Stimulated activated naive B cell treated with anti-CD40 and anti-IgM and Interleukin-4, amounts not matched to agents 10 μg/mL and 1 μg/mL and 100 μg/mL, for 72 hours (primary cell): ENCODE measurements around the gene SH3TC1.
A peak's percentile ranks its signal among the peaks of the same experiment; 100 is the strongest.

Source experiments
- ATAC-seq, 2 donors: fragments of 150-1000 bp; cut with Tn5 transposase; replicated peaks; 2 replicates each; pipeline ENCODE4 v1.10.0; 2021; ENCODE audit warnings: moderate library complexity in 1 of 2
- DNase-seq: peaks from one replicate; pipeline ENCODE4 v3.0.0; 2021
- H3K27ac Mint-ChIP-seq: one replicate; pipeline ENCODE4 v1.8.0; 2022; ENCODE audit warnings: mild to moderate bottlenecking, mixed read lengths
- H3K27me3 Mint-ChIP-seq, 2 donors: one replicate each; pipeline ENCODE4 v1.8.0; 2022; ENCODE audit warnings: mixed read lengths in 2 of 2
- H3K36me3 Mint-ChIP-seq, 2 donors: one replicate each; pipeline ENCODE4 v1.8.0; 2022; ENCODE audit warnings: mixed read lengths in 2 of 2, mild to moderate bottlenecking in 1 of 2
- H3K4me1 Mint-ChIP-seq, 2 donors: one replicate each; pipeline ENCODE4 v1.8.0; 2022; ENCODE audit warnings: mixed read lengths in 2 of 2, mild to moderate bottlenecking in 1 of 2
- H3K4me3 Mint-ChIP-seq, 2 donors: one replicate each; pipeline ENCODE4 v1.8.0; 2022; ENCODE audit warnings: mild to moderate bottlenecking in 2 of 2, mixed read lengths in 2 of 2, moderate library complexity in 1 of 2
- H3K9me3 Mint-ChIP-seq, 2 donors: one replicate each; pipeline ENCODE4 v1.8.0; 2022; ENCODE audit warnings: mixed read lengths in 2 of 2, mild to moderate bottlenecking in 1 of 2

Gene SH3TC1

GRCh38 chr4:8198906-8199593 is at the start of gene SH3TC1:
TSS of gene SH3TC1 (plus strand) at chr4:8199290. CDS start at chr4:8205195, 5,905 bp downstream.
- peak within 1 kb of the TSS; percentile 84 to 93 for H3K4me3 Mint-ChIP-seq
- H3K4me1 Mint-ChIP-seq: peaks cover 53 to 79% of the 10 kb centered on the region in 2 donors
- peaks cover 21 to 22% of the 10 kb centered on the region in 2 donors for H3K36me3 Mint-ChIP-seq
- H3K9me3 Mint-ChIP-seq: no peaks in the 10 kb centered on the region
- peak within 1 kb of the TSS; percentile 95 for H3K27ac Mint-ChIP-seq
- no peaks in the 10 kb centered on the region for H3K27me3 Mint-ChIP-seq
- DNase-seq (peak; percentile 87), ATAC-seq (peak; percentile 68 to 73)

GRCh38 chr4:8149664-8150063 is 49.4 kb upstream of the SH3TC1 start:
- peaks cover 7 to 21% of the 10 kb centered on the region in 2 donors for H3K27me3 Mint-ChIP-seq
- ATAC-seq (no peak), DNase-seq (no peak)
- no peak overlapping the region for H3K4me3 Mint-ChIP-seq
- H3K36me3 Mint-ChIP-seq: peaks cover 8 to 28% of the 10 kb centered on the region in 2 donors
- peaks cover 0 to 2% of the 10 kb centered on the region in 2 donors for H3K4me1 Mint-ChIP-seq
- no peak overlapping the region for H3K27ac Mint-ChIP-seq
- no peaks in the 10 kb centered on the region for H3K9me3 Mint-ChIP-seq

GRCh38 chr4:8150152-8151090 is 48.7 kb upstream of the SH3TC1 start:
- Mint-ChIP-seq H3K4me3 (no peak overlapping the region), H3K4me1 (peaks cover 3 to 4% of the 10 kb centered on the region in 2 donors), H3K36me3 (peaks cover 8 to 30% of the 10 kb centered on the region in 2 donors), H3K27ac (no peak overlapping the region), H3K27me3 (peaks cover 7 to 19% of the 10 kb centered on the region in 2 donors), H3K9me3 (no peaks in the 10 kb centered on the region)
- no peak for DNase-seq
- peak; percentile 35 to 36 for ATAC-seq

- no peak overlapping the region for H3K27ac Mint-ChIP-seq
- no peak overlapping the region for H3K4me3 Mint-ChIP-seq
- DNase-seq (no peak), ATAC-seq (no peak)
- peaks cover 3 to 23% of the 10 kb centered on the region in 2 donors for H3K27me3 Mint-ChIP-seq
- H3K36me3 Mint-ChIP-seq: peaks cover 8 to 32% of the 10 kb centered on the region in 2 donors
- peaks cover 3 to 7% of the 10 kb centered on the region in 2 donors for H3K4me1 Mint-ChIP-seq
- no peaks in the 10 kb centered on the region for H3K9me3 Mint-ChIP-seq
Measured at GRCh38 chr4:8151165-8151650, 47.9 kb upstream of the SH3TC1 start.

- Mint-ChIP-seq H3K36me3 (peaks cover 8 to 32% of the 10 kb centered on the region in 2 donors), H3K4me3 (no peak overlapping the region), H3K4me1 (peaks cover 3 to 11% of the 10 kb centered on the region in 2 donors), H3K9me3 (no peaks in the 10 kb centered on the region), H3K27me3 (peaks cover 4 to 22% of the 10 kb centered on the region in 2 donors), H3K27ac (no peak overlapping the region)
- DNase-seq (no peak), ATAC-seq (no peak)
Measured at GRCh38 chr4:8152090-8152864, 46.8 kb upstream of the SH3TC1 start.

GRCh38 chr4:8152865-8153257 is 46.2 kb upstream of the SH3TC1 start:
- no peak for DNase-seq
- no peak overlapping the region for H3K4me3 Mint-ChIP-seq
- peaks cover 6 to 16% of the 10 kb centered on the region in 2 donors for H3K4me1 Mint-ChIP-seq
- H3K27me3 Mint-ChIP-seq: peaks cover 8 to 21% of the 10 kb centered on the region in 2 donors
- H3K9me3 Mint-ChIP-seq: no peaks in the 10 kb centered on the region
- peaks cover 11 to 33% of the 10 kb centered on the region in 2 donors for H3K36me3 Mint-ChIP-seq
- no peak for ATAC-seq
- no peak overlapping the region for H3K27ac Mint-ChIP-seq

GRCh38 chr4:8153441-8153840 is 45.6 kb upstream of the SH3TC1 start:
- Mint-ChIP-seq H3K9me3 (no peaks in the 10 kb centered on the region), H3K27me3 (peaks cover 8 to 19% of the 10 kb centered on the region in 2 donors), H3K4me1 (peaks cover 6 to 16% of the 10 kb centered on the region in 2 donors), H3K36me3 (peaks cover 11 to 28% of the 10 kb centered on the region in 2 donors), H3K4me3 (no peak overlapping the region), H3K27ac (peak overlapping the region; percentile 9)
- ATAC-seq (no peak), DNase-seq (no peak)

- Mint-ChIP-seq H3K36me3 (peaks cover 11 to 24% of the 10 kb centered on the region in 2 donors), H3K4me1 (peaks cover 16 to 30% of the 10 kb centered on the region in 2 donors), H3K27me3 (peaks cover 5 to 12% of the 10 kb centered on the region in 2 donors), H3K4me3 (no peak overlapping the region), H3K9me3 (no peaks in the 10 kb centered on the region), H3K27ac (no peak overlapping the region)
- ATAC-seq (no peak), DNase-seq (no peak)
Measured at GRCh38 chr4:8155048-8155447, 44.0 kb upstream of the SH3TC1 start.

GRCh38 chr4:8155660-8156421 is 43.2 kb upstream of the SH3TC1 start:
- Mint-ChIP-seq H3K9me3 (no peaks in the 10 kb centered on the region), H3K4me1 (peaks cover 21 to 38% of the 10 kb centered on the region in 2 donors), H3K36me3 (peaks cover 11 to 22% of the 10 kb centered on the region in 2 donors), H3K27me3 (peaks cover 5 to 12% of the 10 kb centered on the region in 2 donors), H3K27ac (no peak overlapping the region), H3K4me3 (no peak overlapping the region)
- DNase-seq (no peak), ATAC-seq (no peak)

GRCh38 chr4:8156617-8157016 is 42.5 kb upstream of the SH3TC1 start:
- H3K9me3 Mint-ChIP-seq: no peaks in the 10 kb centered on the region
- H3K27me3 Mint-ChIP-seq: peaks cover 5 to 12% of the 10 kb centered on the region in 2 donors
- H3K4me1 Mint-ChIP-seq: peaks cover 23 to 45% of the 10 kb centered on the region in 2 donors
- H3K27ac Mint-ChIP-seq: no peak overlapping the region
- DNase-seq: no peak
- H3K4me3 Mint-ChIP-seq: no peak overlapping the region
- H3K36me3 Mint-ChIP-seq: peaks cover 11 to 22% of the 10 kb centered on the region in 2 donors
- ATAC-seq: no peak

- H3K27me3 Mint-ChIP-seq: peaks cover 5 to 12% of the 10 kb centered on the region in 2 donors
- peaks cover 29 to 54% of the 10 kb centered on the region in 2 donors for H3K4me1 Mint-ChIP-seq
- ATAC-seq (no peak), DNase-seq (no peak)
- H3K36me3 Mint-ChIP-seq: peaks cover 11 to 25% of the 10 kb centered on the region in 2 donors
- peak overlapping the region; percentile 72 to 97 for H3K4me3 Mint-ChIP-seq
- H3K9me3 Mint-ChIP-seq: no peaks in the 10 kb centered on the region
- H3K27ac Mint-ChIP-seq: no peak overlapping the region
Measured at GRCh38 chr4:8157496-8157895, 41.6 kb upstream of the SH3TC1 start.

GRCh38 chr4:8157944-8158709 is 41.0 kb upstream of the SH3TC1 start:
- DNase-seq (no peak), ATAC-seq (no peak)
- no peak overlapping the region for H3K27ac Mint-ChIP-seq
- peaks cover 33 to 60% of the 10 kb centered on the region in 2 donors for H3K4me1 Mint-ChIP-seq
- no peaks in the 10 kb centered on the region for H3K9me3 Mint-ChIP-seq
- H3K36me3 Mint-ChIP-seq: peaks cover 10 to 20% of the 10 kb centered on the region in 2 donors
- H3K4me3 Mint-ChIP-seq: peak overlapping the region; percentile 97 to 99
- H3K27me3 Mint-ChIP-seq: peaks cover 5 to 12% of the 10 kb centered on the region in 2 donors
